K562 (cell line): ENCODE data around the gene SLC22A7. TPM values are rescaled to one million over a fixed set of nuclear protein-coding genes. Genes with fewer than 3 reads are reported as not detected.

ENCODE experiments used
- ATAC-seq: fragments of 200-7000 bp; cut with Tn5 transposase; 3 replicates; pipeline ENCODE4 v1.9.1; 2020; ENCODE audit warnings: moderate library complexity
- BruUV-seq: library from RNA; stranded (reverse); fragments of 400-500 nt; replicated peaks from 2 replicates; lab custom pipeline; 2021; lab: Mats Ljungman, UMichigan
- CTCF ChIA-PET: fragments of 300-600 bp; formaldehyde crosslinking; extraction: SDS; loops from one replicate; lab custom pipeline; 2021; ENCODE audit warnings: low intra/inter-chr PET ratio; lab: Yijun Ruan, JAX
- POLR2A ChIA-PET: fragments of 300-600, 350-650 bp; sonication (Branson Sonifier 250); formaldehyde crosslinking; extraction: SDS; loops from one replicate; lab custom pipeline; 2021; ENCODE audit warnings: antibody characterized with exemption, inconsistent platforms; lab: Yijun Ruan, JAX
- DNase-seq, 4 experiments: peaks; one replicate each; pipeline versions ENCODE4 v3.0.0 to v3.0.0-alpha.2; 2011 to 2018; ENCODE audit warnings: low spot score in 3 of 4, mixed read lengths in 3 of 4; ENCODE audit errors: extremely low read depth in 1 of 4
- FAIRE-seq: peaks from 2 replicates; lab custom pipeline; 2011; peaks lifted over from hg19 to GRCh38; lab: Jason Lieb, UNC
- H2AFZ ChIP-seq: 2 replicates; pipeline ENCODE4 v1.6.0; 2011; ENCODE audit warnings: low read depth, low read length, control low read depth, inconsistent platforms
- H3K27ac ChIP-seq: fragments of 200-600 bp; 3 replicates; pipeline ENCODE4 v1.8.0; 2011; ENCODE audit warnings: low read depth, mild to moderate bottlenecking, control low read depth, inconsistent platforms, low read length, moderate library complexity, mixed read lengths; ENCODE audit errors: extremely low read depth
- H3K27me3 ChIP-seq, 2 experiments: fragments of 300-600 bp in 1 of 2; 2 replicates in 1 of 2; 3 replicates in 1 of 2; pipeline versions ENCODE4 v1.6.0 to v1.8.0; 2011; ENCODE audit warnings: inconsistent platforms in 2 of 2, low read length in 2 of 2, mild to moderate bottlenecking in 1 of 2, mixed read lengths in 1 of 2, moderate library complexity in 1 of 2; ENCODE audit not compliant: control insufficient read depth in 2 of 2, insufficient read depth in 2 of 2
- H3K36me3 ChIP-seq: fragments of 300-600 bp; 3 replicates; pipeline ENCODE4 v1.8.0; 2011; ENCODE audit warnings: mild to moderate bottlenecking, low read length, inconsistent platforms; ENCODE audit not compliant: control insufficient read depth, insufficient read depth
- H3K4me1 ChIP-seq, 2 experiments: fragments of 200-600 bp in 1 of 2; replicated peaks in 1 of 2; 2 replicates in 1 of 2; 3 replicates in 1 of 2; pipeline versions ENCODE4 v1.5.1 to v1.8.0; 2011; ENCODE audit warnings: inconsistent platforms in 2 of 2, low read length in 2 of 2, mild to moderate bottlenecking in 1 of 2, mixed read lengths in 1 of 2, moderate library complexity in 1 of 2; ENCODE audit not compliant: control insufficient read depth in 2 of 2, insufficient read depth in 2 of 2
- H3K4me2 ChIP-seq: 2 replicates; pipeline ENCODE4 v1.6.1; 2011; ENCODE audit warnings: low read length, control low read depth, inconsistent platforms, mixed read lengths; ENCODE audit not compliant: insufficient read depth
- H3K4me3 ChIP-seq: fragments of 200-600 bp; sonication (generic), shearing (Covaris generic); 2 replicates; pipeline ENCODE4 v1.5.1; 2016; ENCODE audit warnings: control low read depth, inconsistent platforms
- H3K79me2 ChIP-seq: fragments of 200-600 bp; 3 replicates; pipeline ENCODE4 v1.8.0; 2011; ENCODE audit warnings: low read length, inconsistent platforms; ENCODE audit not compliant: control insufficient read depth, insufficient read depth
- H3K9ac ChIP-seq, 2 experiments: 2 replicates each; pipeline versions ENCODE4 v1.6.0 to v1.6.1; 2011; ENCODE audit warnings: low read depth in 2 of 2, low read length in 2 of 2, control low read depth in 1 of 2, inconsistent platforms in 1 of 2, mild to moderate bottlenecking in 1 of 2, mixed read lengths in 1 of 2; ENCODE audit not compliant: insufficient read depth in 1 of 2
- H3K9me1 ChIP-seq: one replicate; pipeline ENCODE4 v1.6.0; 2011; ENCODE audit warnings: inconsistent platforms, mild to moderate bottlenecking, low read length, moderate library complexity; ENCODE audit not compliant: control insufficient read depth, insufficient read depth
- H3K9me3 ChIP-seq: replicated peaks from 2 replicates; pipeline ENCODE4 v1.5.1; 2011; ENCODE audit warnings: low read depth, low read length, inconsistent platforms; ENCODE audit not compliant: control insufficient read depth, insufficient read depth
- H4K20me1 ChIP-seq: replicated peaks from 2 replicates; pipeline ENCODE4 v1.6.1; 2011; ENCODE audit warnings: low read length, inconsistent platforms, mixed read lengths; ENCODE audit not compliant: control insufficient read depth, insufficient read depth
- ATF2 ChIP-seq: sonication (generic); formaldehyde crosslinking; IDR thresholded peaks from 2 replicates; pipeline ENCODE4 v1.8.1; 2022; ENCODE audit warnings: missing genetic modification reagents
- EWSR1 ChIP-seq: fragments of 450-650 bp; IDR thresholded peaks from 2 replicates; pipeline ENCODE4 v1.6.1; 2018; ENCODE audit warnings: borderline replicate concordance, mild to moderate bottlenecking, low read depth, moderate library complexity; ENCODE audit not compliant: partially characterized antibody
- HNRNPLL ChIP-seq: fragments of 200-400 bp; formaldehyde crosslinking; IDR thresholded peaks from 2 replicates; pipeline ENCODE4 v1.6.1; 2017; ENCODE audit warnings: low read length, low read depth, mild to moderate bottlenecking; ENCODE audit not compliant: poor library complexity, severe bottlenecking
- IFI16 ChIP-seq: fragments of 250-450 bp; sonication (Bioruptor Pico); IDR thresholded peaks from 2 replicates; pipeline ENCODE4 v2.1.2; 2022; ENCODE audit warnings: mild to moderate bottlenecking, inconsistent platforms
- NFE2 ChIP-seq: IDR thresholded peaks from 2 replicates; pipeline ENCODE4 v1.6.1; 2014; ENCODE audit warnings: antibody characterized with exemption, low read depth
- PURB ChIP-seq: sonication (generic); formaldehyde crosslinking; IDR thresholded peaks from 2 replicates; pipeline ENCODE4 v1.9.0; 2021; ENCODE audit warnings: low read depth, mild to moderate bottlenecking, missing genetic modification reagents
- RB1 ChIP-seq: fragments of 450-650 bp; IDR thresholded peaks from 2 replicates; pipeline ENCODE4 v1.6.1; 2017; ENCODE audit warnings: low read depth, mild to moderate bottlenecking
- RBM15 ChIP-seq: fragments of 200-400 bp; formaldehyde crosslinking; IDR thresholded peaks from 2 replicates; pipeline ENCODE4 v1.6.1; 2018; ENCODE audit warnings: mild to moderate bottlenecking, low read length, moderate library complexity; ENCODE audit not compliant: insufficient read depth
- ZNF121 ChIP-seq: sonication (generic); formaldehyde crosslinking; conservative IDR thresholded peaks from 2 replicates; pipeline ENCODE4 v1.8.0; 2022; ENCODE audit warnings: missing genetic modification reagents
- WGBS: fragments of 100-300 bp; shearing (Covaris generic); methylation state at CpG from one replicate; pipeline ENCODE4 v1.1.6; 2016; ENCODE audit warnings: low coverage, mixed read lengths; ENCODE audit not compliant: insufficient coverage; ENCODE audit errors: missing lambda C conversion rate; 5-methylcytosine and 5-hydroxymethylcytosine counted together
- in situ Hi-C: fragments of 300-500 bp; cut with MboI; formaldehyde crosslinking; loops from 4 replicates; pipeline ENCODE4 v1.15.0; 2018; ENCODE audit warnings: inconsistent platforms, mixed read lengths
- intact Hi-C: fragments of 100-400 bp; cut with micrococcal nuclease; formaldehyde crosslinking; loops from 2 replicates; pipeline ENCODE4 v1.14.2; 2022
- polyA plus RNA-seq, 8 experiments: library from polyadenylated mRNA; depleted of rRNA in 4 of 8; stranded (reverse) in 5 of 8; unstranded in 3 of 8; fragments of >200 nt; fragmentation: Nextera tagmentation in 2 of 8; fragmentation: Illumina TruSeq in 1 of 8; extraction: Ambion mirVana in 2 of 8; extraction: Trizol in 1 of 8; gene quantifications; 2 replicates each; pipeline versions ENCODE4 v1.2.1 to v1.2.3, GENCODE V29; 2011 to 2014; ENCODE audit warnings: inconsistent platforms in 1 of 8, missing spikeins in 1 of 8
- total RNA-seq, 7 experiments: library from RNA; depleted of rRNA in 6 of 7; stranded (reverse); fragments of >200 nt in 6 of 7; fragmentation: Illumina TruSeq in 2 of 7; extraction: Trizol in 2 of 7; gene quantifications; 2 replicates each; pipeline versions ENCODE4 v1.2.1 to v1.2.3, GENCODE V29; 2011 to 2021; ENCODE audit warnings: low replicate concordance in 1 of 7

The SLC22A7 gene
- total and polyA plus RNA-seq, 9 of the 15 experiments (the other 6 are each of a cell fraction or from before 2014, with no cell fraction given), result not detected

GRCh38 chr6:43254846-43255245, 43.2 kb upstream of the SLC22A7 start:
- Histone ChIP-seq H3K36me3 (no peaks in the 10 kb centered on the region), H3K9me3 (no peaks in the 10 kb centered on the region), H4K20me1 (peaks cover 21% of the 10 kb centered on the region), H3K4me3 (no peak overlapping the region), H3K9me1 (no peaks in the 10 kb centered on the region), H3K4me2 (no peak overlapping the region), H3K27me3 (peaks cover 64 to 91% of the 10 kb centered on the region in 2 experiments), H2AFZ (no peak overlapping the region), H3K9ac (no peak overlapping the region), H3K79me2 (no peaks in the 10 kb centered on the region), H3K27ac (no peak overlapping the region), H3K4me1 (peaks cover 0 to 15% of the 10 kb centered on the region in 2 experiments; a peak in 2 of 5 replicates)
- intact Hi-C loops, result no loop called here
- WGBS, result 8% methylated on average over 11 of the region's 11 CpGs
- POLR2A ChIA-PET, result interaction anchor here (0.7 to 1.0 kb wide), 2 partner anchors 11 to 268 kb away, joined by 3 read pairs; no protein-coding TSS in a partner anchor
- in situ Hi-C loops, result no loop called here
- no TSS peak for BruUV-seq
- DNase-seq (no peak), ATAC-seq (no peak), FAIRE-seq (no peak)
- CTCF ChIA-PET, result interaction anchor here (0.5 kb wide), 1 partner anchor 1093 kb away, joined by 3 read pairs; no protein-coding TSS in a partner anchor
- TF ChIP-seq IFI16 (CRISPR knock-in tag) (no peak), ATF2 (CRISPR knock-in tag) (no peak), HNRNPLL (no peak), PURB (no peak), RBM15 (no peak), ZNF121 (no peak), EWSR1 (no peak), RB1 (no peak), NFE2 (no peak)
